GM19395 (cell line): Measurements from ENCODE around the gene MGMT.

Experiments
- ATAC-seq: cut with Tn5 transposase; IDR thresholded peaks from one replicate; pipeline ENCODE4 v1.9.1; 2021; ENCODE audit warnings: mild to moderate bottlenecking, moderate library complexity; ENCODE audit not compliant: unreplicated experiment

The MGMT gene

GRCh38 chr10:129615381-129615780 is 148.3 kb downstream of the MGMT start:
- no peak for ATAC-seq

- ATAC-seq = no peak
Observed at GRCh38 chr10:129615921-129616525, 149.0 kb downstream of the MGMT start.

- no peak for ATAC-seq
Observed at GRCh38 chr10:129617768-129618167, 150.7 kb downstream of the MGMT start.

GRCh38 chr10:129621062-129621461 is 154.0 kb downstream of the MGMT start:
- no peak for ATAC-seq

DNA sequence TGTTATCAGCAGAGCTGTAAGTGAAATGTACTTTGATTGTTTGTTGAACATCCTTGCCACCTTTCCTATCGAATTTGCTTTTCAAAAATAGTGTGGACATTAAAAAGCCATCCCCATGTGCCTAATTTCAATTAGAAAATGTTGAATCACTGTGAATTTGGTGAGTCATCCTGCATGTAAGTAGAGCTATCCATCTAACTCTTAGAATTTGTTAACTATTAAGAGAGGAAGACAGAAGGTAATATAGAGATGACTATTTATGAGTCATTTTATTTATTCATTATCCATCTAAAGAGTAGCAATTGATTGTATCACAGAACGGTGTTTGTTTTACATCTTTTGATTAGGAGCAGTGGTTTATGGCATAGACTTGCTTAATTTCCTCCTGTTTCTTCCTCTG is 154.7 kb downstream of the MGMT start:
- no peak for ATAC-seq

GRCh38 chr10:129622291-129622690 is 155.2 kb downstream of the MGMT start:
- ATAC-seq = no peak

GRCh38 chr10:129622736-129623135 is 155.7 kb downstream of the MGMT start:
- no peak for ATAC-seq

GRCh38 chr10:129624526-129624925 is 157.5 kb downstream of the MGMT start:
- ATAC-seq = no peak

DNA sequence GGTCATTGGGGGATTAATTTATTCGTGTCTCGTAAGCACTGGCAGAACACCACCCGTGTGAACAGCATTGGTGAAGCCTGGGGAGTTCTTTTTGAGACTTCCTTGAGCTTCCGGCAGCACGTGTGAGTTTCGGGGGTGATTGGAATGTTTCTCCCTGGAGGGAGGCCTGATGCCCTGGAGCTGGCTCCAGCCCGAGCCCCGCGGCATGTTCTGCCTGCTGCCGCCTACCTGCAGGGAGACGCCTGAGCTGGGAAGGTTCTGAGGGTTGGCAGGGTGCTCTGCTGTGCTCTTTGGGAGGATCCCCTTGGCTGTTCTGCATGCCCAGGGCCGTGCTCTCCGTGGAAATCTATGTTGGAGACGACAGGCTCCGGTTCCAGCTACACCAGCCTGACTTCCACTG is 159.3 kb downstream of the MGMT start:
- ATAC-seq = no peak

GRCh38 chr10:129626796-129627435 is 159.9 kb downstream of the MGMT start:
- ATAC-seq = no peak

GRCh38 chr10:129627442-129627841 is 160.4 kb downstream of the MGMT start:
- ATAC-seq = no peak

GRCh38 chr10:129628823-129629222 is 161.8 kb downstream of the MGMT start:
- ATAC-seq = no peak

DNA sequence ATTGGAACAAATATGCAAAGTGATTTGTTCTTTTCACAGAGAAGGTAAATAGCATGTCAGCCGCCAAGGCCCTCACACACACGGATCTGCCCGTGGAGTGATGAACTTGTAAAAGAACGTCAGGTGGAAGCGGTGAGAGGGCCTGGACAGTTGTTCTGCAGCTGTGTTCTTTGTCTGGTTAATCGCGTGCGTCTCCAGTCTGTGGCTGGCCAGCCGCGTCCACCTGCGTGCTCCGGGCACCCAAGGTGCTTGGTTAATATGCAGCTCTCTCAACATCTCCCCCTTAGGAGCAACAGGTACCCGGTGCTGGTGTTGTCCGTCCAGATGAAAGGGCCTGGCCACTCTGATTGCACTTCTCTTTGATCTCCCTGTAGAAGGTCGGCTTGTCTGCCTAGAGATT is 162.9 kb downstream of the MGMT start:
- ATAC-seq = no peak

GRCh38 chr10:129631006-129631405 is 164.0 kb downstream of the MGMT start:
- ATAC-seq = no peak

GRCh38 chr10:129631870-129632623 is 165.0 kb downstream of the MGMT start:
- ATAC-seq = no peak

GRCh38 chr10:129637010-129637409 is 170.0 kb downstream of the MGMT start:
- ATAC-seq = no peak

DNA sequence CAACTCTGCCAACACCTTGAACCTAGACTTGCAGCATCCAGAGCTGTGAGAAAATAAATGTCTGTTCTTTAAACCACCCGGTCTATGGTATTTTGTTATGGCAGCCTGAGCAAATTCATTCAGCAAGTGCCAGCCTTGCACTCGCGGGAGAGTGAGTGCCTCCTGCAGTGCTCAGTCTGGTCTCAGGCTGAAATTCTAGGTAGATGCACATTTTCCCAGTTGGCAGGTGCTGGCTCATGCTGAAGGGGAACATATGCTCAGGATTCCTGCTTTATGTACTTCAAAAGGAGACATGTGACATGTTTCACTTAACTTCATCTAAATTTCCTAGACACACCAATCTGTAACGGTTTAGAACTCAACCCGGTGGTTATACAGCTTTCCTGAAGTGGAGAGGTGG is 170.8 kb downstream of the MGMT start:
- ATAC-seq = no peak

DNA sequence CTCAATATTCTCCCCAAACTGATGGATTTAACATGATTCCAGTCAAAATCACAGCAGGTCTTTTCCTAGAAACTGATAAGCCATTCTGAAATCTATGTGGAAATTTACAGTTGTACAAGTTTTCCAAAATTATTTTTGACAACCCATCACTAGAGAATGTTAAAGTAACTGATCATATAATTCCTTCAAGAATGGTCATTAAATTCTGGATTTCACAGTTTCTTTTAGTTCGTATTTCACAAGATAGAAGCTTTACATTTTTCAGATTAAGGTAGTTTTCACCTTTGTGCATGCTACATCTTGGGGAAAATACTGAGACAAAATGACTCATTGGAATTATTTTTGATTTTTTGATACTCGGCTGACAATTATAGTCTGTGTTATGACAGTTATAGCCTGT is 174.3 kb downstream of the MGMT start:
- no peak for ATAC-seq

DNA sequence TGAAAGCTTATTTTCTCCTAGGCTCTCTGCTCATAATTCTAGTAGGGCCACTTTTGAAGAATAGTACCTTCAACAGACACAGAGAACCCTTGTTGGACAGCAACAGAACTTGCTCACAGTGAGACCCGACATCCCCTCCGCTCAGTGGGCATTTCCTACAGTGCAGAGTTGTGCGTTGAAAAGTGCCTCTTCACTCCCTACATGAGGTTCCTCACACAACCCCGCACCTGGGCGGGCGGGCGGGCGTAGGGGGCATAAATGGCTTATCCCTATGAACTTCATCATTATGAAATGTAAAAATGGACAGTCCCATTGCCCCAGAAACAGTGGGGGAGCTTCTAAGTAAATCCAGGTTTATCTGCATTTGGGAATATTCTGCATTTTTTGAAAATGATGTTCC is 174.9 kb downstream of the MGMT start:
- ATAC-seq = no peak

- no peak for ATAC-seq
Observed at GRCh38 chr10:129642427-129642826, 175.4 kb downstream of the MGMT start.

DNA sequence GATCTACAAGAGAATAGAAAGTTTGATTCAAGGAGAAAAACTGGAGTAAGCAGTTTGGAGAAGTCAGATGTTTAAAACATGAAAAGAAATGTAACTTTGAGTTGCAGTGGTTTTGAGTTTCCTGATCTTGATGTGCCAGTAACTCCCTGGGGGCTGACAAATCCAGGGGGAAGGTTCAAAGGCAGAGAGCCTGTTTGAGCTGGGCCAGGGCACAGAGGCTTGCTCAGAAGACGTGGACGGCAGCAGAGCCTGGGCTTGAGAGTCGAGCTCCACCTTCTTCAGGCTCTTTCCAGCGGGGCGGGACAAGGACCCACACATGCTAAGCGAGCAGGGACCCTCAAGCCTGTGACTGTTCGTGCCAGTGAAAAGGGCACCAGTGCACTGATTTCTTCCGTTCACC is 176.2 kb downstream of the MGMT start:
- no peak for ATAC-seq

DNA sequence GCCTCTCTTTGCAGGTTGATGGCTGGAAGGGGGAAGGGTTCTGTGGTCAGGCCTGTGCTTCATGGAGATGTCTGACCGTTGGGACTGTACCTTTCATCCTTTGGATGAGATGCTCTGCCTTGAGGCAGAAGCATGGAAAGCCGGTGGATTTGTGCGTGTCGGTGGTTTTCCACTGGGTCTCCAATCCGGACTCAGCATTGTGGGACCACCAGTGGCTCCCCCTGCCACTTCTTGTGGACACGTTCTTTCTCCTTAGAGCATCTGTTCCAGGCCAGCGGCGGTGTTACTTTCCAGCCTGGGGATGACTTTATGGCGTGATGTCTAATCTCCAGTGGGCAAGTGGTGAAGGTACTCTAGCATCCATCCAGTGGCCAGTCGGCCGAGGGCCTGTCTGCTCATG is 178.4 kb downstream of the MGMT start:
- ATAC-seq = no peak
